HCT116 (cell line): ENCODE data around the gene PIK3R6. TPM values are rescaled to one million over a fixed set of nuclear protein-coding genes. Genes with fewer than 3 reads are reported as not detected.

Experiments used
- ATAC-seq: fragments of 200-7000 bp; cut with Tn5 transposase; 2 replicates; pipeline ENCODE4 v1.9.1; 2020; ENCODE audit warnings: mild to moderate bottlenecking, moderate library complexity
- BruUV-seq: library from RNA; stranded (reverse); fragments of 400-500 nt; replicated peaks from 2 replicates; lab custom pipeline; 2021; lab: Mats Ljungman, UMichigan
- CTCF ChIA-PET: fragments of 300-600 bp; sonication (Branson Sonifier 250); formaldehyde crosslinking; loops from one replicate; lab custom pipeline; 2021; ENCODE audit warnings: antibody characterized with exemption; lab: Charles Lee
- POLR2A ChIA-PET: fragments of 300-600, 350-600 bp; sonication (Branson Sonifier 250); formaldehyde crosslinking; loops from one replicate; lab custom pipeline; 2021; ENCODE audit warnings: antibody characterized with exemption; lab: Charles Lee
- RAD21 ChIA-PET, 2 experiments: fragments of 300-600 bp; sonication (Branson Sonifier 250); formaldehyde crosslinking; loops; one replicate each; lab custom pipeline; 2023; ENCODE audit warnings: low total read pairs in 2 of 2; ENCODE audit not compliant: uncharacterized antibody in 2 of 2, unreplicated experiment in 2 of 2, low non-redundant PET in 1 of 2; lab: Charles Lee
- DNase-seq: peaks from one replicate; pipeline ENCODE4 v3.0.0-alpha.2; 2010; ENCODE audit warnings: low read depth, low spot score
- H2AFZ ChIP-seq: fragments of 200-600 bp; shearing (Covaris generic), sonication (generic); 2 replicates; pipeline ENCODE4 v1.6.1; 2017; ENCODE audit warnings: low read depth, mixed run types, mixed read lengths, antibody characterized with exemption, low read length; ENCODE audit not compliant: poor library complexity, severe bottlenecking
- H3K27ac ChIP-seq: 2 replicates; pipeline ENCODE4 v1.5.1; 2012; ENCODE audit warnings: low read depth, low read length
- H3K27me3 ChIP-seq: fragments of 200-600 bp; sonication (generic); 2 replicates; pipeline ENCODE4 v1.6.1; 2016; ENCODE audit warnings: mixed run types, low read length, mixed read lengths; ENCODE audit not compliant: insufficient read depth
- H3K36me3 ChIP-seq, 2 experiments: fragments of 200-500 bp in 1 of 2; fragments of 200-600 bp in 1 of 2; sonication (Bioruptor generic) in 1 of 2; sonication (generic) in 1 of 2; 2 replicates each; pipeline versions ENCODE4 v1.5.1 to v1.6.1; 2014 to 2016; ENCODE audit warnings: low read length in 2 of 2, inconsistent platforms in 1 of 2, mixed read lengths in 1 of 2, mixed run types in 1 of 2; ENCODE audit not compliant: insufficient read depth in 2 of 2, control insufficient read depth in 1 of 2
- H3K4me1 ChIP-seq, 2 experiments: fragments of 200-600 bp in 1 of 2; sonication (generic) in 1 of 2; 2 replicates each; pipeline versions ENCODE4 v1.5.1 to v1.6.1; 2012 to 2017; ENCODE audit warnings: low read length in 2 of 2, inconsistent platforms in 1 of 2, mild to moderate bottlenecking in 1 of 2, mixed read lengths in 1 of 2, mixed run types in 1 of 2, moderate library complexity in 1 of 2; ENCODE audit not compliant: insufficient read depth in 2 of 2, control insufficient read depth in 1 of 2
- H3K4me2 ChIP-seq: fragments of 200-600 bp; sonication (generic); 2 replicates; pipeline ENCODE4 v1.6.1; 2017; ENCODE audit warnings: mixed run types, low read length, mixed read lengths
- H3K4me3 ChIP-seq, 2 experiments: fragments of 200-600 bp in 1 of 2; sonication (generic) in 1 of 2; replicated peaks in 1 of 2; 2 replicates each; pipeline ENCODE4 v1.5.1; 2011 to 2016; ENCODE audit warnings: low read length in 2 of 2, control low read depth in 1 of 2, low read depth in 1 of 2, mild to moderate bottlenecking in 1 of 2, mixed read lengths in 1 of 2, mixed run types in 1 of 2
- H3K79me2 ChIP-seq: fragments of 200-600 bp; sonication (generic); 2 replicates; pipeline ENCODE4 v1.6.1; 2017; ENCODE audit warnings: mild to moderate bottlenecking, mixed run types, low read length, moderate library complexity, mixed read lengths; ENCODE audit not compliant: insufficient read depth
- H3K9ac ChIP-seq: fragments of 200-600 bp; sonication (generic); 2 replicates; pipeline ENCODE4 v1.6.1; 2016; ENCODE audit warnings: low read length, mixed read lengths
- H3K9me2 ChIP-seq: fragments of 200-600 bp; sonication (generic), shearing (Covaris generic); 2 replicates; pipeline ENCODE4 v1.6.1; 2017; ENCODE audit warnings: mixed run types, mild to moderate bottlenecking, moderate library complexity; ENCODE audit not compliant: insufficient read depth
- H3K9me3 ChIP-seq, 2 experiments: fragments of 200-500 bp in 1 of 2; fragments of 200-600 bp in 1 of 2; sonication (Bioruptor generic) in 1 of 2; sonication (generic) in 1 of 2; 2 replicates each; pipeline ENCODE4 v1.6.1; 2014 to 2017; ENCODE audit warnings: low read length in 2 of 2, mixed read lengths in 2 of 2, inconsistent platforms in 1 of 2, low read depth in 1 of 2, mild to moderate bottlenecking in 1 of 2, mixed run types in 1 of 2, moderate library complexity in 1 of 2; ENCODE audit not compliant: control insufficient read depth in 1 of 2, insufficient read depth in 1 of 2
- H4K20me1 ChIP-seq: fragments of 200-600 bp; sonication (generic), shearing (Covaris generic); 2 replicates; pipeline ENCODE4 v1.6.1; 2017; ENCODE audit warnings: mixed run types, mild to moderate bottlenecking, moderate library complexity; ENCODE audit not compliant: insufficient read depth
- CBX3 ChIP-seq: IDR thresholded peaks from 2 replicates; pipeline ENCODE4 v1.6.1; 2012; ENCODE audit warnings: low read depth
- CEBPB ChIP-seq: IDR thresholded peaks from 2 replicates; pipeline ENCODE4 v1.6.1; 2012; ENCODE audit warnings: low read depth
- FOSL1 ChIP-seq: IDR thresholded peaks from 2 replicates; pipeline ENCODE4 v1.6.1; 2012; ENCODE audit warnings: low read depth
- JUND ChIP-seq: IDR thresholded peaks from 2 replicates; pipeline ENCODE4 v1.6.1; 2012
- POLR2A ChIP-seq: IDR thresholded peaks from 2 replicates; pipeline ENCODE4 v1.7.0; 2011; ENCODE audit warnings: borderline replicate concordance; ENCODE audit not compliant: insufficient read depth, insufficient read length; ENCODE audit errors: extremely low read depth
- POLR2AphosphoS5 ChIP-seq: IDR thresholded peaks from 2 replicates; pipeline ENCODE4 v1.6.1; 2011; ENCODE audit warnings: mild to moderate bottlenecking, low read depth, low read length, moderate library complexity
- SIN3A ChIP-seq: IDR thresholded peaks from 2 replicates; pipeline ENCODE4 v1.6.1; 2012; ENCODE audit warnings: low read depth
- intact Hi-C: fragments of 100-400 bp; cut with micrococcal nuclease; formaldehyde crosslinking; loops from 2 replicates; pipeline ENCODE4 v1.10.0; 2022
- total RNA-seq: library from RNA; stranded (reverse); gene quantifications from one replicate; pipeline ENCODE4 v1.2.1, GENCODE V29; 2021; ENCODE audit not compliant: unreplicated experiment
- TF ChIP-seq, protein P1 (sequence below): IDR thresholded peaks from 2 replicates; pipeline ENCODE4 v1.6.1; 2012
- TF ChIP-seq, protein P2 (sequence below), 3 experiments: fragments of 200-600 bp in 1 of 3; sonication (generic) in 1 of 3; IDR thresholded peaks in 2 of 3; conservative IDR thresholded peaks in 1 of 3; 2 replicates each; pipeline ENCODE4 v1.5.1; 2012 to 2017; ENCODE audit warnings: low read depth in 2 of 3, low read length in 2 of 3, antibody characterized with exemption in 1 of 3, borderline replicate concordance in 1 of 3, control low read depth in 1 of 3, mild to moderate bottlenecking in 1 of 3, mixed read lengths in 1 of 3, mixed run types in 1 of 3, moderate library complexity in 1 of 3; ENCODE audit not compliant: insufficient read depth in 1 of 3
- TF ChIP-seq, protein P3 (sequence below): IDR thresholded peaks from 2 replicates; pipeline ENCODE4 v1.6.1; 2012; ENCODE audit warnings: low read depth

The PIK3R6 gene
- total RNA-seq, 1 experiment from 2014 or later, result 0.07 TPM

DNA sequence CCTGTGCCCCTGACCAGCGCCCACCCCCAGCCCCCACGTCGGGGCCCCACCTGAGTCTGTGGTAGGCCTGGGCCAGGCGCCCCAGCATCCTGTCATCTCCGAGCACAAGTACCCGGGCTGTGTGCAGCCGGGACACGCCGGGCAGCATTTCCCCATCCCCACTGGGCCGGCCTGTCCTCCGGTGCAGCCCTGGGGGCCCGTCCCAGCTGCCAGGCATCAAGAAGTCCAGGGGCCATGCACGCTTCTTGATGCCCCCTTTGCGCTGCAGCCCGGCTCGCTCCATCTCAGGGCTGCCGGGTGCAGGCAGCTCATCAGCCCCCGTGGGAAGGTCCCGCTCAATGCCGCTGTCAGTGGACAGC is 39.0 kb downstream of the PIK3R6 start (continued):
- TF ChIP-seq, protein P1, sequence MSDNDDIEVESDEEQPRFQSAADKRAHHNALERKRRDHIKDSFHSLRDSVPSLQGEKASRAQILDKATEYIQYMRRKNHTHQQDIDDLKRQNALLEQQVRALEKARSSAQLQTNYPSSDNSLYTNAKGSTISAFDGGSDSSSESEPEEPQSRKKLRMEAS, result no peak
- no peak for TF ChIP-seq SIN3A
- TF ChIP-seq FOSL1, result no peak

DNA sequence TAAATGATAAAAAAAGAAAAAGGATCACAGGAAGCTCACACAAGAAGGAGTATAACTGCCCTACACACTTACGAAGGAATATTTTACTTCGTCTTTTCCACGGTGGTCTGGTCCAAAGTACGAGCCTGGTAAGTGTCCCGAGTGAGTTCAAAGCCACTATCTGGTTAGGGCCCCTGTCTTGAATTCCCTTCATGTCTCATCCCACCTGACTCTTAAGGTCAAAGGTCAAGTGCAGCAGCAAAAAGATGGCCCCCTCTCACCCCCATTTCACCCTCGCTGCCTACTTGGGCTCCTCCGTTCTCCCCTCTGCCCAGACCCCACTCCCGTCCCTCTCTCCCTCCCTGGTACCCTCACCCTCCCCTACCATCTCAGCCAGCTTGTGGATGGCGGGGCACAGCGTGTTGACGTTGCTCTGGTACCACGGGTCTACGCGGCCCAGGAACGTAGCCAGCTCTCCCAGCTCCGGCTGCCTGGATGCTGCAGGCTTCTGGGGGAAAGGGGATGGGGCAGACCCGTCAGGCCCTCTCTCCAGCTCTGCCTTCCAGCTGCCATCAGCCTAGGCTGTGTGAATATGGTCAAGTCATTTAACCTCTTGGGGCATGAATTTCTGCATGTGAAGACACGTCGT is 40.6 kb downstream of the PIK3R6 start:
- H3K27me3 ChIP-seq, result no peaks in the 10 kb centered on the region
- ChIA-PET CTCF (no interaction called here), POLR2A (no interaction called here), RAD21 (no interaction called here)
- no peaks in the 10 kb centered on the region for H3K36me3 ChIP-seq
- no peak overlapping the region for H3K9ac ChIP-seq
- BruUV-seq, result no TSS peak
- intact Hi-C loops, result no loop called here
- H3K4me3 ChIP-seq, result no peak overlapping the region
- H3K4me2 ChIP-seq, result no peak overlapping the region
- no peaks in the 10 kb centered on the region for H3K79me2 ChIP-seq
- ATAC-seq (no peak), DNase-seq (no peak)
- H3K9me2 ChIP-seq, result no peaks in the 10 kb centered on the region
- H3K4me1 ChIP-seq, result no peaks in the 10 kb centered on the region
- H3K27ac ChIP-seq, result no peak overlapping the region
- no peaks in the 10 kb centered on the region for H4K20me1 ChIP-seq
- H2AFZ ChIP-seq, result no peak overlapping the region
- H3K9me3 ChIP-seq, result peaks cover 4 to 9% of the 10 kb centered on the region in 2 experiments; a peak in 2 of 4 replicates
- TF ChIP-seq POLR2AphosphoS5 (no peak), JUND (no peak), FOSL1 (no peak), CEBPB (no peak), CBX3 (no peak), POLR2A (no peak)
- TF ChIP-seq, protein P2, sequence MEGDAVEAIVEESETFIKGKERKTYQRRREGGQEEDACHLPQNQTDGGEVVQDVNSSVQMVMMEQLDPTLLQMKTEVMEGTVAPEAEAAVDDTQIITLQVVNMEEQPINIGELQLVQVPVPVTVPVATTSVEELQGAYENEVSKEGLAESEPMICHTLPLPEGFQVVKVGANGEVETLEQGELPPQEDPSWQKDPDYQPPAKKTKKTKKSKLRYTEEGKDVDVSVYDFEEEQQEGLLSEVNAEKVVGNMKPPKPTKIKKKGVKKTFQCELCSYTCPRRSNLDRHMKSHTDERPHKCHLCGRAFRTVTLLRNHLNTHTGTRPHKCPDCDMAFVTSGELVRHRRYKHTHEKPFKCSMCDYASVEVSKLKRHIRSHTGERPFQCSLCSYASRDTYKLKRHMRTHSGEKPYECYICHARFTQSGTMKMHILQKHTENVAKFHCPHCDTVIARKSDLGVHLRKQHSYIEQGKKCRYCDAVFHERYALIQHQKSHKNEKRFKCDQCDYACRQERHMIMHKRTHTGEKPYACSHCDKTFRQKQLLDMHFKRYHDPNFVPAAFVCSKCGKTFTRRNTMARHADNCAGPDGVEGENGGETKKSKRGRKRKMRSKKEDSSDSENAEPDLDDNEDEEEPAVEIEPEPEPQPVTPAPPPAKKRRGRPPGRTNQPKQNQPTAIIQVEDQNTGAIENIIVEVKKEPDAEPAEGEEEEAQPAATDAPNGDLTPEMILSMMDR (IDR thresholded peaks at IDR 0.05 in 2 of 3, conservative IDR thresholded peaks at IDR 0.05 in 1 of 3; ENCODE audit: borderline replicate concordance in 1 of 3, insufficient read depth in 1 of 3, low read depth in 2 of 3, low read length in 2 of 3), result no peak
- TF ChIP-seq, protein P3, sequence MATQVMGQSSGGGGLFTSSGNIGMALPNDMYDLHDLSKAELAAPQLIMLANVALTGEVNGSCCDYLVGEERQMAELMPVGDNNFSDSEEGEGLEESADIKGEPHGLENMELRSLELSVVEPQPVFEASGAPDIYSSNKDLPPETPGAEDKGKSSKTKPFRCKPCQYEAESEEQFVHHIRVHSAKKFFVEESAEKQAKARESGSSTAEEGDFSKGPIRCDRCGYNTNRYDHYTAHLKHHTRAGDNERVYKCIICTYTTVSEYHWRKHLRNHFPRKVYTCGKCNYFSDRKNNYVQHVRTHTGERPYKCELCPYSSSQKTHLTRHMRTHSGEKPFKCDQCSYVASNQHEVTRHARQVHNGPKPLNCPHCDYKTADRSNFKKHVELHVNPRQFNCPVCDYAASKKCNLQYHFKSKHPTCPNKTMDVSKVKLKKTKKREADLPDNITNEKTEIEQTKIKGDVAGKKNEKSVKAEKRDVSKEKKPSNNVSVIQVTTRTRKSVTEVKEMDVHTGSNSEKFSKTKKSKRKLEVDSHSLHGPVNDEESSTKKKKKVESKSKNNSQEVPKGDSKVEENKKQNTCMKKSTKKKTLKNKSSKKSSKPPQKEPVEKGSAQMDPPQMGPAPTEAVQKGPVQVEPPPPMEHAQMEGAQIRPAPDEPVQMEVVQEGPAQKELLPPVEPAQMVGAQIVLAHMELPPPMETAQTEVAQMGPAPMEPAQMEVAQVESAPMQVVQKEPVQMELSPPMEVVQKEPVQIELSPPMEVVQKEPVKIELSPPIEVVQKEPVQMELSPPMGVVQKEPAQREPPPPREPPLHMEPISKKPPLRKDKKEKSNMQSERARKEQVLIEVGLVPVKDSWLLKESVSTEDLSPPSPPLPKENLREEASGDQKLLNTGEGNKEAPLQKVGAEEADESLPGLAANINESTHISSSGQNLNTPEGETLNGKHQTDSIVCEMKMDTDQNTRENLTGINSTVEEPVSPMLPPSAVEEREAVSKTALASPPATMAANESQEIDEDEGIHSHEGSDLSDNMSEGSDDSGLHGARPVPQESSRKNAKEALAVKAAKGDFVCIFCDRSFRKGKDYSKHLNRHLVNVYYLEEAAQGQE, result no peak
